Right lobe of liver (tissue), 6 donors: ENCODE data around the gene RBPMS2. TPM values are rescaled to one million over a fixed set of nuclear protein-coding genes. Genes with fewer than 3 reads are reported as not detected.

Experiments used
- ATAC-seq, 4 donors: fragments of 200-7000 bp; cut with Tn5 transposase; one replicate each; pipeline ENCODE4 v1.9.1; 2020; ENCODE audit warnings: mild to moderate bottlenecking in 4 of 4, moderate library complexity in 4 of 4
- DNase-seq, 3 donors: peaks; one replicate each; pipeline ENCODE4 v3.0.0-alpha.2; 2020
- H3K27ac ChIP-seq, 3 donors: fragments of 200-600 bp; one replicate each; pipeline ENCODE4 v1.8.0; 2022
- H3K27me3 ChIP-seq, 2 donors: fragments of 200-600 bp; one replicate each; pipeline ENCODE4 v1.8.0; 2022
- H3K36me3 ChIP-seq, 4 donors: fragments of 200-600 bp; sonication (generic) in 1 of 4; one replicate each; pipeline versions ENCODE4 v1.5.1 to v1.8.0; 2017 to 2022; ENCODE audit warnings: control low read depth in 1 of 4
- H3K4me1 ChIP-seq, 4 donors: fragments of 200-600 bp; sonication (generic) in 1 of 4; one replicate each; pipeline versions ENCODE4 v1.5.1 to v1.8.0; 2017 to 2022; ENCODE audit warnings: control low read depth in 1 of 4
- H3K4me3 ChIP-seq, 3 donors: fragments of 200-600 bp; one replicate each; pipeline ENCODE4 v1.8.0; 2022
- H3K9me3 ChIP-seq, 4 donors: fragments of 200-600 bp; sonication (generic) in 1 of 4; one replicate each; pipeline versions ENCODE4 v1.5.1 to v1.8.0; 2017 to 2022; ENCODE audit warnings: control low read depth in 1 of 4
- CTCF ChIP-seq, 4 donors: fragments of 200-600 bp in 3 of 4; fragments of 450-650 bp in 1 of 4; IDR thresholded peaks; one replicate each; pipeline versions ENCODE4 v1.5.1 to v1.8.0; 2016 to 2022; ENCODE audit warnings: antibody characterized with exemption in 4 of 4, mild to moderate bottlenecking in 2 of 4
- POLR2A ChIP-seq: fragments of 450-650 bp; IDR thresholded peaks from one replicate; pipeline ENCODE4 v1.6.1; 2017; ENCODE audit warnings: antibody characterized with exemption, mild to moderate bottlenecking
- WGBS: methylation state at CpG from one replicate; pipeline ENCODE4 v1.1.6; 2018; ENCODE audit warnings: low coverage, low lambda C conversion rate; ENCODE audit not compliant: insufficient coverage; ENCODE audit errors: missing lambda C conversion rate; 5-methylcytosine and 5-hydroxymethylcytosine counted together
- intact Hi-C, 2 donors: fragments of 100-400 bp; cut with DNase I; formaldehyde crosslinking; loops; one replicate each; pipeline versions ENCODE4 v1.11.2 to v1.14.1; 2022
- total RNA-seq, 6 experiments: library from RNA; depleted of rRNA in 2 of 6; stranded (reverse); fragments of >200 nt in 2 of 6; fragmentation: NEBNext Ultra II Directional in 3 of 6; extraction: Animal tissue kit (Norgen Biotek cat#: 25700) in 3 of 6; gene quantifications; one replicate each; pipeline versions ENCODE4 v1.1.0 to v1.2.4, GENCODE V29; 2016 to 2023
- donor health status: DM: no; HTN: yes; CAD: no.
- donor health status: DM: no; HTN: no; CAD: no.
- donor health status: DM: no; HTN: no; CAD: no.
- donor health status: DM: no; HTN: yes; CAD: no.
- donor health status: DM: no; HTN: yes; CAD: no.

Gene RBPMS2
- total RNA-seq, 6 experiments from 2014 or later: 2.5 to 13.6 (median 6.1) TPM

GRCh38 chr15:64763462-64763861 lies 11.9 kb downstream of the RBPMS2 start:
- H3K27me3 ChIP-seq: no peaks in the 10 kb centered on the region
- no peak overlapping the region for H3K27ac ChIP-seq
- no peak for TF ChIP-seq CTCF (IDR thresholded peaks at IDR 0.05)
- TF ChIP-seq POLR2A: no peak
- intact Hi-C loops: no loop called here
- ATAC-seq (no peak), DNase-seq (no peak)
- H3K9me3 ChIP-seq: no peaks in the 10 kb centered on the region
- no peak overlapping the region for H3K4me3 ChIP-seq
- peaks cover 0 to 11% (median 3%) of the 10 kb centered on the region in 4 donors for H3K4me1 ChIP-seq
- no peaks in the 10 kb centered on the region for H3K36me3 ChIP-seq

GRCh38 chr15:64763021-64763420 lies 12.4 kb downstream of the RBPMS2 start:
- H3K27ac ChIP-seq: no peak overlapping the region
- DNase-seq (no peak), ATAC-seq (no peak)
- H3K4me3 ChIP-seq: no peak overlapping the region
- intact Hi-C loops: no loop called here
- peaks cover 0 to 11% (median 3%) of the 10 kb centered on the region in 4 donors for H3K4me1 ChIP-seq
- no peak for TF ChIP-seq CTCF (IDR thresholded peaks at IDR 0.05)
- TF ChIP-seq POLR2A: no peak
- no peaks in the 10 kb centered on the region for H3K36me3 ChIP-seq
- no peaks in the 10 kb centered on the region for H3K9me3 ChIP-seq
- 100% methylated on average over 1 of the region's 8 CpGs for WGBS
- no peaks in the 10 kb centered on the region for H3K27me3 ChIP-seq

GRCh38 chr15:64762546-64762945 lies 12.8 kb downstream of the RBPMS2 start:
- no peak for ATAC-seq

GRCh38 chr15:64761156-64761555 lies 14.2 kb downstream of the RBPMS2 start:
- H3K27ac ChIP-seq: no peak overlapping the region
- no peak overlapping the region for H3K4me3 ChIP-seq
- H3K9me3 ChIP-seq: no peaks in the 10 kb centered on the region
- ATAC-seq (no peak), DNase-seq (no peak)
- H3K27me3 ChIP-seq: no peaks in the 10 kb centered on the region
- intact Hi-C loops: no loop called here
- H3K36me3 ChIP-seq: no peaks in the 10 kb centered on the region
- peaks cover 0 to 11% (median 3%) of the 10 kb centered on the region in 4 donors for H3K4me1 ChIP-seq
- TF ChIP-seq POLR2A (no peak), CTCF (IDR thresholded peaks at IDR 0.05) (no peak)
- 62% methylated on average over 8 of the region's 11 CpGs for WGBS

More at GRCh38 chr15:64762546-64762945, 12.8 kb downstream of the RBPMS2 start:
- Histone ChIP-seq H3K27me3 (no peaks in the 10 kb centered on the region), H3K4me1 (peaks cover 0 to 11% (median 3%) of the 10 kb centered on the region in 4 donors), H3K27ac (no peak overlapping the region), H3K9me3 (no peaks in the 10 kb centered on the region), H3K4me3 (no peak overlapping the region), H3K36me3 (no peaks in the 10 kb centered on the region)
- intact Hi-C loops: no loop called here
- WGBS: 89% methylated on average over 3 of the region's 8 CpGs
- no peak for DNase-seq
- TF ChIP-seq POLR2A (no peak), CTCF (IDR thresholded peaks at IDR 0.05) (no peak)

GRCh38 chr15:64760056-64760455 lies 15.3 kb downstream of the RBPMS2 start:
- WGBS: 100% methylated on average over 1 of the region's 8 CpGs
- H3K4me3 ChIP-seq: no peak overlapping the region
- ATAC-seq (no peak), DNase-seq (no peak)
- no peaks in the 10 kb centered on the region for H3K36me3 ChIP-seq
- H3K9me3 ChIP-seq: no peaks in the 10 kb centered on the region
- no peak overlapping the region for H3K27ac ChIP-seq
- H3K27me3 ChIP-seq: no peaks in the 10 kb centered on the region
- TF ChIP-seq CTCF (IDR thresholded peaks at IDR 0.05): no peak
- TF ChIP-seq POLR2A: no peak
- H3K4me1 ChIP-seq: peaks cover 0 to 11% (median 3%) of the 10 kb centered on the region in 4 donors
- intact Hi-C loops: no loop called here
